ENCODE results near the gene ADPRS.

DNA sequence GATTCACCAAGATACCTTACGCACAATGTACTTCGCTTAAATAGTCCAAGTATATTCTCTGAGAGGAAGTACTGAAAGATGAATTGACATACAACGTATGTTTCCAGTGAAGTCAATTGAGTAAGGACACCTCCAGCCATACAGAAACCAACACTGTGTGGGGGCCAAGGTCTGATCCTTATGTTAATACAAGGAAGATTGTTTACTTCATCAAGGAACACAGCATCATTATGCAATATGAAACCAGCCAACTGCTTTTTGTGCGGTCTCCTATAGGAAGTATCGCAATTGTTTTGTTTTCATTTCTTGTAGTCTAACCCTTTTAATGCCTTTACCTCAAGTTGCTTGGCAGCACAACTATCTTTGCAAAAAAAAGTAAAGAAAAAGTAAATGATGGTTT is 33.0 kb upstream of the ADPRS start:
- TF ChIP-seq, protein P1, sequence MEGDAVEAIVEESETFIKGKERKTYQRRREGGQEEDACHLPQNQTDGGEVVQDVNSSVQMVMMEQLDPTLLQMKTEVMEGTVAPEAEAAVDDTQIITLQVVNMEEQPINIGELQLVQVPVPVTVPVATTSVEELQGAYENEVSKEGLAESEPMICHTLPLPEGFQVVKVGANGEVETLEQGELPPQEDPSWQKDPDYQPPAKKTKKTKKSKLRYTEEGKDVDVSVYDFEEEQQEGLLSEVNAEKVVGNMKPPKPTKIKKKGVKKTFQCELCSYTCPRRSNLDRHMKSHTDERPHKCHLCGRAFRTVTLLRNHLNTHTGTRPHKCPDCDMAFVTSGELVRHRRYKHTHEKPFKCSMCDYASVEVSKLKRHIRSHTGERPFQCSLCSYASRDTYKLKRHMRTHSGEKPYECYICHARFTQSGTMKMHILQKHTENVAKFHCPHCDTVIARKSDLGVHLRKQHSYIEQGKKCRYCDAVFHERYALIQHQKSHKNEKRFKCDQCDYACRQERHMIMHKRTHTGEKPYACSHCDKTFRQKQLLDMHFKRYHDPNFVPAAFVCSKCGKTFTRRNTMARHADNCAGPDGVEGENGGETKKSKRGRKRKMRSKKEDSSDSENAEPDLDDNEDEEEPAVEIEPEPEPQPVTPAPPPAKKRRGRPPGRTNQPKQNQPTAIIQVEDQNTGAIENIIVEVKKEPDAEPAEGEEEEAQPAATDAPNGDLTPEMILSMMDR (conservative IDR thresholded peaks at IDR 0.05) = no peak
- no peak for TF ChIP-seq EZH2 (IDR thresholded peaks at IDR 0.05; ENCODE audit: low read depth)
